ENCODE data around the gene KIAA0825.

DNA sequence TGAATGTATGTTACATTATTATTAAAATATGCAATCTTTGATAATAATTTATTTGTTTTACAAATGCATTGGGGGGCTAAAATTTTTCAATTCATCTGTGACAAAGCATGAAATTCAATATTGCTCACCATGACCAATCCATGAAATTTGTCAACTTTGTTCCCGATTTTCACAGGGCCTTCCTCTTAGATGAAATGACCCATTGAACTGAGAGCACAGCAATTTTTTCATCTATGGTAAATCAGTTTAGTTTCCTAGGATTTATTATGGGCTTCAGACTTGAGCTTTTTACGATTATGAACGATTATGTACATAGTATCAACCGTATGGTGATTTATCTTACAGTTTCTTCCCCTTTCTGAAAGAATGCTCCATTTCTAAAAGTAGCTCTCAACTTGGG is 157.3 kb downstream of the KIAA0825 start:
- TF ChIP-seq, protein P1, sequence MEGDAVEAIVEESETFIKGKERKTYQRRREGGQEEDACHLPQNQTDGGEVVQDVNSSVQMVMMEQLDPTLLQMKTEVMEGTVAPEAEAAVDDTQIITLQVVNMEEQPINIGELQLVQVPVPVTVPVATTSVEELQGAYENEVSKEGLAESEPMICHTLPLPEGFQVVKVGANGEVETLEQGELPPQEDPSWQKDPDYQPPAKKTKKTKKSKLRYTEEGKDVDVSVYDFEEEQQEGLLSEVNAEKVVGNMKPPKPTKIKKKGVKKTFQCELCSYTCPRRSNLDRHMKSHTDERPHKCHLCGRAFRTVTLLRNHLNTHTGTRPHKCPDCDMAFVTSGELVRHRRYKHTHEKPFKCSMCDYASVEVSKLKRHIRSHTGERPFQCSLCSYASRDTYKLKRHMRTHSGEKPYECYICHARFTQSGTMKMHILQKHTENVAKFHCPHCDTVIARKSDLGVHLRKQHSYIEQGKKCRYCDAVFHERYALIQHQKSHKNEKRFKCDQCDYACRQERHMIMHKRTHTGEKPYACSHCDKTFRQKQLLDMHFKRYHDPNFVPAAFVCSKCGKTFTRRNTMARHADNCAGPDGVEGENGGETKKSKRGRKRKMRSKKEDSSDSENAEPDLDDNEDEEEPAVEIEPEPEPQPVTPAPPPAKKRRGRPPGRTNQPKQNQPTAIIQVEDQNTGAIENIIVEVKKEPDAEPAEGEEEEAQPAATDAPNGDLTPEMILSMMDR (IDR thresholded peaks at IDR 0.05; ENCODE audit: low read depth, low read length) = no peak
- TF ChIP-seq, protein P2, sequence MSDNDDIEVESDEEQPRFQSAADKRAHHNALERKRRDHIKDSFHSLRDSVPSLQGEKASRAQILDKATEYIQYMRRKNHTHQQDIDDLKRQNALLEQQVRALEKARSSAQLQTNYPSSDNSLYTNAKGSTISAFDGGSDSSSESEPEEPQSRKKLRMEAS (IDR thresholded peaks at IDR 0.05; ENCODE audit: low read depth, low read length) = no peak
- TF ChIP-seq POLR2A (IDR thresholded peaks at IDR 0.05; ENCODE audit: extremely low read depth, insufficient read length) (no peak), MYC (IDR thresholded peaks at IDR 0.05; ENCODE audit: low read depth, low read length) (no peak)
